Mucosa of descending colon (tissue), 3 donors: ENCODE measurements around the gene VPS26C. TPM values are rescaled to one million over a fixed set of nuclear protein-coding genes. Genes with fewer than 3 reads are reported as not detected.
"Not testable (repeated sequence)": the region's sequence is repeated elsewhere in the genome, so short reads cannot be mapped to it uniquely, and the experiment has no call there.

Source experiments
- ATAC-seq: fragments of 200-7000 bp; cut with Tn5 transposase; one replicate; pipeline ENCODE4 v1.9.1; 2020; ENCODE audit warnings: mild to moderate bottlenecking, moderate library complexity
- DNase-seq, 3 donors: peaks; one replicate each; pipeline ENCODE4 v3.0.0-alpha.2; 2020
- H3K36me3 ChIP-seq: fragments of 200-600 bp; one replicate; pipeline ENCODE4 v1.8.0; 2021; ENCODE audit warnings: low read depth, mild to moderate bottlenecking
- H3K4me1 ChIP-seq: fragments of 200-600 bp; one replicate; pipeline ENCODE4 v1.8.0; 2021; ENCODE audit warnings: low read depth, mild to moderate bottlenecking
- H3K4me3 ChIP-seq: fragments of 200-600 bp; one replicate; pipeline ENCODE4 v1.8.0; 2021; ENCODE audit warnings: mild to moderate bottlenecking
- H3K9me3 ChIP-seq: fragments of 200-600 bp; one replicate; pipeline ENCODE4 v1.8.0; 2021; ENCODE audit warnings: mild to moderate bottlenecking
- CTCF ChIP-seq: fragments of 200-600 bp; IDR thresholded peaks from one replicate; pipeline ENCODE4 v1.8.0; 2022; ENCODE audit warnings: antibody characterized with exemption, mild to moderate bottlenecking
- intact Hi-C, 2 donors: fragments of 100-400 bp; cut with DNase I in 1 of 2; cut with micrococcal nuclease in 1 of 2; formaldehyde crosslinking; loops; one replicate each; pipeline versions ENCODE4 v1.11.0 to v1.11.1; 2022; cut with DNase I, micrococcal nuclease
- long read RNA-seq, 2 donors: library from polyadenylated mRNA; unstranded; transcript quantifications; one replicate each; pipeline ENCODE4 v2.0.0, GENCODE V29; 2019 to 2021
- total RNA-seq, 3 donors: library from RNA; stranded (reverse); fragmentation: NEBNext Ultra II Directional in 2 of 3; extraction: Animal tissue kit (Norgen Biotek cat#: 25700) in 2 of 3; gene quantifications; one replicate each; pipeline versions ENCODE4 v1.2.1 to v1.2.4, GENCODE V29; 2021 to 2023
- donor health status: DM: no; HTN: no; CAD: no; lungs with moderate emphysema.
- donor health status: DM: no; HTN: no; CAD: no.
- donor health status: DM: no; HTN: yes; CAD: no.

VPS26C gene
- total RNA-seq: 10 to 100 TPM; 62.7 to 72.4 (median 71.8) TPM
- long read RNA-seq, donor 1, transcript VPS26C-201 (8 exons, 3,256 nt): major isoform, 38 of 59 reads
- long read RNA-seq, donor 1, transcript VPS26C-207 (7 exons, 937 nt): minor isoform, 7 of 59 reads
- long read RNA-seq, donor 1, partial matches to known transcripts: 3 of 59 reads
- long read RNA-seq, donor 1, other reads (novel, unspliced or antisense): 9 of 59 reads
- long read RNA-seq, donor 2, transcript VPS26C-201 (8 exons, 3,256 nt): major isoform, 19 of 30 reads
- long read RNA-seq, donor 2, partial matches to known transcripts: 1 of 30 reads
- long read RNA-seq, donor 2, other reads (novel, unspliced or antisense): 5 of 30 reads

- ATAC-seq (peak; percentile 92), DNase-seq (peak; percentile 99 to 100 (median 99))
- Histone ChIP-seq H3K4me1 (peaks cover 10% of the 10 kb centered on the region), H3K36me3 (peaks cover 5% of the 10 kb centered on the region), H3K9me3 (no peaks in the 10 kb centered on the region), H3K4me3 (peak within 1 kb of the TSS; percentile 75)
- peak; percentile 10 for TF ChIP-seq CTCF
- intact Hi-C loops: loop anchor here (5.0 to 10.0 kb wide), 2 partner anchors 100 to 107 kb away; partner anchors contain the start of gene DYRK1A (in 1 of the 2)
Observed at GRCh38 chr21:37267269-37268185, at the start of gene VPS26C. Gene VPS26C, minus strand, starts transcription at chr21:37267334. Its CDS starts 40 bp downstream, at chr21:37267294.

- H3K4me1 ChIP-seq, DNase-seq, ATAC-seq, intact Hi-C loops, H3K36me3 ChIP-seq, H3K4me3 ChIP-seq: not testable (repeated sequence)
- peaks cover 11% of the 10 kb centered on the region for H3K9me3 ChIP-seq
Observed at GRCh38 chr21:37316072-37316471, 48.9 kb upstream of the VPS26C start.

- Histone ChIP-seq H3K4me1 (no peaks in the 10 kb centered on the region), H3K9me3 (no peaks in the 10 kb centered on the region), H3K36me3 (no peaks in the 10 kb centered on the region), H3K4me3 (no peak overlapping the region)
- DNase-seq: no peak
- no peak for ATAC-seq
- no peak for TF ChIP-seq CTCF
- intact Hi-C loops: no loop called here
Observed at GRCh38 chr21:37300114-37300751, 33.1 kb upstream of the VPS26C start.

- no peak for ATAC-seq
- H3K9me3 ChIP-seq: no peaks in the 10 kb centered on the region
- intact Hi-C loops: no loop called here
- no peak overlapping the region for H3K4me3 ChIP-seq
- no peak for TF ChIP-seq CTCF
- no peak for DNase-seq
- H3K4me1 ChIP-seq: no peaks in the 10 kb centered on the region
- H3K36me3 ChIP-seq: no peaks in the 10 kb centered on the region
Observed at GRCh38 chr21:37297364-37297763, 30.2 kb upstream of the VPS26C start.

GRCh38 chr21:37294679-37295078, 27.5 kb upstream of the VPS26C start:
- TF ChIP-seq CTCF: no peak
- ATAC-seq: no peak

More at GRCh38 chr21:37294679-37295078, 27.5 kb upstream of the VPS26C start:
- Histone ChIP-seq H3K36me3 (no peaks in the 10 kb centered on the region), H3K4me1 (no peaks in the 10 kb centered on the region), H3K9me3 (no peaks in the 10 kb centered on the region), H3K4me3 (no peak overlapping the region)
- no peak for DNase-seq
- intact Hi-C loops: no loop called here
